PFSK-1 (cell line): ENCODE data around the gene ADAMTSL4.

Source experiments
- FOXP2 ChIP-seq: optimal IDR thresholded peaks from 2 replicates; pipeline ENCODE3; 2011; ENCODE audit warnings: borderline replicate concordance, control low read depth, inconsistent platforms; ENCODE audit not compliant: insufficient read depth; ENCODE audit errors: extremely low read length, extremely low read depth
- POLR2AphosphoS5 ChIP-seq: IDR thresholded peaks from 2 replicates; pipeline ENCODE4 v1.6.1; 2012; ENCODE audit warnings: low read depth, mild to moderate bottlenecking, control low read depth, low read length, moderate library complexity
- REST ChIP-seq, 2 experiments: IDR thresholded peaks; 2 replicates each; pipeline versions ENCODE4 v1.6.1 to v1.8.0; 2011 to 2012; ENCODE audit warnings: low read depth in 2 of 2, low read length in 2 of 2, control low read depth in 1 of 2, inconsistent platforms in 1 of 2, mild to moderate bottlenecking in 1 of 2, moderate library complexity in 1 of 2; ENCODE audit not compliant: insufficient read depth in 1 of 2
- SIN3A ChIP-seq: IDR thresholded peaks from 2 replicates; pipeline ENCODE4 v1.6.1; 2012; ENCODE audit warnings: mild to moderate bottlenecking, low read length, moderate library complexity, borderline replicate concordance; ENCODE audit not compliant: insufficient read depth
- TAF1 ChIP-seq: IDR thresholded peaks from 2 replicates; pipeline ENCODE4 v1.6.1; 2012; ENCODE audit warnings: low read length, control low read depth, borderline replicate concordance; ENCODE audit not compliant: insufficient read depth

ADAMTSL4 gene

GRCh38 chr1:150521196-150521968 lies 27.8 kb upstream of the ADAMTSL4 start:
- TF ChIP-seq SIN3A (no peak), FOXP2 (no peak), TAF1 (no peak), POLR2AphosphoS5 (no peak), REST (IDR thresholded peaks at IDR 0.05; ENCODE audit: insufficient read depth in 1 of 2, low read depth in 2 of 2, low read length in 2 of 2) (no peak)

- TF ChIP-seq REST (IDR thresholded peaks at IDR 0.05; ENCODE audit: insufficient read depth in 1 of 2, low read depth in 2 of 2, low read length in 2 of 2) (no peak), POLR2AphosphoS5 (no peak), TAF1 (no peak), FOXP2 (no peak), SIN3A (no peak)
Observed at GRCh38 chr1:150525348-150525747, 23.9 kb upstream of the ADAMTSL4 start.

- no peak for TF ChIP-seq SIN3A
- TF ChIP-seq REST (IDR thresholded peaks at IDR 0.05; ENCODE audit: insufficient read depth in 1 of 2, low read depth in 2 of 2, low read length in 2 of 2) = no peak
- TF ChIP-seq POLR2AphosphoS5 = no peak
Observed at GRCh38 chr1:150528196-150528595, 21.0 kb upstream of the ADAMTSL4 start.

GRCh38 chr1:150529017-150529416 lies 20.2 kb upstream of the ADAMTSL4 start:
- no peak for TF ChIP-seq FOXP2
- no peak for TF ChIP-seq REST (IDR thresholded peaks at IDR 0.05; ENCODE audit: insufficient read depth in 1 of 2, low read depth in 2 of 2, low read length in 2 of 2)
- no peak for TF ChIP-seq SIN3A
- no peak for TF ChIP-seq TAF1
